ENCODE results near the gene SLC45A2.

GRCh38 chr5:33931136-33931535 lies 53.4 kb downstream of the SLC45A2 start:
- TF ChIP-seq SP1 (IDR thresholded peaks at IDR 0.05) (no peak), L3MBTL2 (conservative IDR thresholded peaks at IDR 0.05) (no peak)

All from HEK293T (cell line).